DMS153 treated with DMSO at 0.1 percent for 48 hours (cell line): ENCODE data around the gene SENP7.
"Not testable (repeated sequence)": the region's sequence is repeated elsewhere in the genome, so short reads cannot be mapped to it uniquely, and the experiment has no call there.

Experiments
- DNase-seq: peaks from one replicate; lab custom pipeline; 2025; ENCODE audit not compliant: unreplicated experiment; lab: John Stamatoyannopoulos, UW

Gene SENP7

DNA sequence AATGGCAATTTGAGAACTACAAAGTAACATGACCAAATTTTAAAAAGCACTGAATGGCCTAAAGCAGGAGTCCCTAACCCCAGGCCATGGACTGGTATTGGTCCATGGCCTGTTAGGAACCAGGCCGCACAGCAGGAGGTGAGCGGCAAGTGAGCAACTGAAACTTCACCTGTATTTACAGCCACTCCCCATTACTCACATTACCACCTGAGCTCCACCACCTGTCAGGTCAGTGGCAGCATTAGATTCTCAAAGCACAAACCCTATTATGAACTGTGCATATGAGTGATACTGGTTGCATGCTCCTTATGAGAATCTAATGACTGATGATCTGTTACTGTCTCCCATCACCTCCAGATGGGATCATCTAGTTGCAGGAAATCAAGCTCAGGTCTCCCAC is 48.8 kb downstream of the SENP7 start:
- DNase-seq = no peak

DNA sequence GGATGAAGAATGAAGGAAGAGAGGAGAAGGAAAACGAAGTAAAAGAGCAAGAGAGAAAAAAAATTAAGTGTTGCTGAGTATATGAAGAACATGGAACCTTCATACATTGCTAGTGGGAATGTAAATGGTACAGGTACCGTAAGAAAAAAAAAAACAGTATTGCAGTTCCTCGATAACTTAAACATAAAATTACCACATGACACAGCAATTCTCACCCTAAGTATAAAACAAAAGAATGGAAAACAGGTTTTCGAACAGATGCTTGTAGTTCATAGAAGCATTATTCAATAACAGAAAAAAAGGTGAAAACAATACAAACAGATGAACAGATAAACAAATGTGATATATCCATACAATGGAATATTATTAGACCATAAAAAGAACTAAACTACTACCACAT is 51.6 kb downstream of the SENP7 start:
- DNase-seq = no peak

DNA sequence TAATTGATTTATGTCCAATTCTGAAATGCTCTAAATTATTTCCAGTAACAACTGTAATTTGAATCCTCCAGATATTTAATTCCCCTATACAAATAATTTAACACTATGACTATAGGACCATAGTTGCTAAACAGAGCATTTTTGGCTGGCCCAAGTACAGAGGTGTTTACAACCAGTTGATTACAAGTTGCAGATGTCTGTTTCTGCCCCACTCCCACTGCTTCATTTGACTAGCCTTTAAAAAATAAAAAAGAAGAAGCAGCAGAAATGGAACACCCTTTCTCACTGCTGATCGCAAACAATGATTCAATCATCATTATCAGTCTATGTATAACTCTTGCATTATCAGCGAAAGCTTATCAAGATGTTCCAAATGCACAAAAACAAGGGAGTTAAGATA is 54.6 kb downstream of the SENP7 start:
- DNase-seq = no peak

DNA sequence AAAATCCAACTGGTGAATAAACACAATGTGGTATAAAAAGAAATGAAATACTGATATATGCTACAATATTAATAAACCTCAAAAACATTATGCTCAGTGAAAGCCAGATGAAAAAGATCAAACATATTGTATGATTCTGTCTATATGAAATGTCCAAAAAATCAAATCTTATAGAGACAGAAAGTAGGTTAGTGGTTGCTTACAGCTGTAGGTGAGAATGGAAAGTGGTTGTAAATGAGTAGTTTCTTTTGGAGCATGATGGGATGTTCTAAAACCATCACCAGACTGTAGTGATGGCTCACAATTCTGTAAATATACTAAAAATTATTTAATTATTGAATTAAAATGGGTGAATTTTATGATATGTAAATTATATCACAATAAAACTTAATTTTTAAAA is 58.4 kb downstream of the SENP7 start:
- no peak for DNase-seq

DNA sequence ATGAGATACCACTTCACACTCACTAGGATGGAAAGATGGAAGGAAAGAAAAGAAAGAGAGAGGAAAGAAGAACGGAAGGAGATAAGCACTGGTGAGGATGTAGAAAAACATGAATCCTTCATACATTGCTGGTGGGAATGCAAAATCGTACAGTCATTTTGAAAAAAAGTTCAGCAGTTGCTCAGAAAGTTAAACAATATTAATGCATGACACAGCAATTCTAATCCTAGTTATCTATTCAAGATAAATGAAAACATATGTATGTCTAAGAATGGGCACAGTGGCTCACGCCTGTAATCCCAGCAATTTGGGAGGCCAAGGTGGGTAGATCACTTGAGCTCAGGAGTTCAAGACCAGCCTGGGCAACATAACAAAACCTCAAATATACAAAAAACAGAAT is 59.1 kb downstream of the SENP7 start:
- no peak for DNase-seq

DNA sequence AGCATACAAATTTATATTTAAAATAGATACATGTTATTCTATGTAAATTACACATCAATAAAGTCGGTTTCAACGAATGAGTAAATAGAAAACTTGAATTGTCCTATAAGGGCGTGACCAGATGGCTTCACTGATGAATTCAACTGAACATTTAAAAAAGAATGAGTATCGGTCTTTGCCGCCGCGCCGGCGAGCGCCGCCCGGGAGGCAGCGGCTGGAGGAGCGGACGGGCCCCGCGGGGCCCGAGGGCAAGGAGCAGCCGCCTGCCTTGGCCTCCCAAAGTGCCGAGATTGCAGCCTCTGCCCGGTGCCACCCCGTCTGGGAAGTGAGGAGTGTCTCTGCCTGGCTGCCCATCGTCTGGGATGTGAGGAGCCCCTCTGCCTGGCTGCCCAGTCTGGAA is 74.4 kb downstream of the SENP7 start:
- DNase-seq = not testable (repeated sequence)

DNA sequence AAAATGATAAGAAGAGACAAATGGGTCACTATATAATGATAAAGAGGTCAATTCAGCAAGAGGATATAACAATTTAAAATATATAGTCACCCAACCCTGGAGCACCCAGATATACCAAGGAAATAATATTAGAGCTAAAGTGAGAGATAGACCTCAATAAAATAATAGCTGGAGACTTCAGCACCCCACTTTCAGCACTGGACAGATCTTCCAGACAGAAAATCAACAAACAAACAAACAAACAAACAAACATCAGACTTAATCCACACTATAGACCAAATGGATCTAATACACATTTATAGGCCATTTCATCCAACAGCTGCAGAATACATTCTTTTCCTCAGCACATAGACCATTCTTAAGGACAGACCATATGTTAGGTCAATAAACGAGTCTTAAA is 79.4 kb downstream of the SENP7 start:
- no peak for DNase-seq

DNA sequence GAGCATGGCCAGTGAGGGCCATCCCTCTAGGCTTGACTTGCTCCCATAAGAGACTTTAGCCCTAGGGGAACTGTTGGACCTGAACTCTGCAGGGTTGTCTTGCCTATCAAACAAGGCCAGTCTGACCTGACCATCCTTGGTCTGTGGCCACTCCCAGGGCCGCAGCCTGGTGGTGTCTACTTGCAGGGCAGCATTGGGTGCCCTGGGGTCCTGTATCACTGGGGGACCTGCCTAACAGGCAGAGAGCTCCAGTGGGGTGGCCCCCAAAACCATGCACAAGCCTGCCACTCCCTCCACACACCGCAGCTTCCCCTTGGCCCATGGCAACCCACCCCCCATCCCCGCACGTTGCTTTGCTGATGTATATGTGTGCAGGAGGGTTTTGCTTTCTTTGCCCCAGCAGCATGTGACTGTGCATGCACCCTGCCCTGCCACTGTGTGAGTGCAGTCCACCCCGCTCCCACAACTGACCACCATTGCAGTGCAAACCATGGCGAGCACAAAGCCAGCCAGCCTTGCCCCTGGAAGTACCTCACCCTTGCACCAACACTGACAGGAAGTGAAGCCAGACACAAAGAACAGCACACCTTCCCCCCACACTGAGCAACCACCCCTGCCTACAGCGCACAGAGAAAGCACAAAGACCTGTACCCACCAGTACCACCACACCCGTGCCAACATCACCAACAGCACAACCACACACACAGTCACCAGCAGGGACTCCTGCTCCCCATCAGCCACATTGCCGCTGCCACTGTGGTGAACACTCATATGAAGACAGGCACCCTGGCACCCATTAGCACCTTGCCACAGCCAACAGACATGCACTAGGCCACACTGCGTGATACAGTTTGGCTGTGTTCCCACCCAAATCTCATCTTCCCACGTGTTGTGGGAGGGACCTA is 88.8 kb downstream of the SENP7 start:
- no peak for DNase-seq

DNA sequence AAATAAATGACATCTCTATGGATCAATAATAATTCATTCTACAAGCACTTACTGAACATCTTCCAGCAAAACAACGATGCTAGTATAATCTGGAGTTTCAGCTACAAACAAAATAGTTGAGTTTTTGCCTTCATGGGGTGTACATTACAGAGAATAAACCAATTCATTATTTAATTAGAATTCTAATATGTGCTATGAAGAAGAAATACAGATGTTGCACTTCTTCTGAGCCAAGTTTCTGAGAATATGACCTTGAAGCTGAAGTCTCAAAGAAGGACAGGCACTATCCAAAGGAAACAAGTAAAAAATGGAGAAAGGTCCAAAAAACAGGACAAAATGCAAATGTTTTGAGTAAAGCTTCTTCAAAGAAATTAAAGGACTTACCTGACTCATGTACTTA is 94.2 kb downstream of the SENP7 start:
- DNase-seq = no peak

DNA sequence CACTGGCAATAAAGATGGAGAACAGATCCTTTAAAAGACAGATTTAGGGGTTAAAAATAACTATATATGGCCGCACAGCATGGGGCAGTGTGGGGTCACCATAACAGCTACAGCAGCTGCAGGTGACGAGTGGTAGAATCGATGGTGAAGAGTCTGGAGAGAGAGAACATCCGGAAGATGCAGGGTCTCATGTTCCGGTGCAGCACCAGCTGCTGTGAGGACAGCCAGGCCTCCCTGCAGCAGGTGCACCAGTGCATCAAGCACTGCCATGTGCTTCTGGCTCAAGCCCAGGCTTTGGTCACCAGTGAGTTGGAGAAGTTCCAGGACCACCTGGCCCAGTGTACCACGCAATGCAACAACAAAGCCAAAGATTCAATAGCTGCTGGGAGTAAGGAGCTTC is 98.9 kb downstream of the SENP7 start:
- no peak for DNase-seq

DNA sequence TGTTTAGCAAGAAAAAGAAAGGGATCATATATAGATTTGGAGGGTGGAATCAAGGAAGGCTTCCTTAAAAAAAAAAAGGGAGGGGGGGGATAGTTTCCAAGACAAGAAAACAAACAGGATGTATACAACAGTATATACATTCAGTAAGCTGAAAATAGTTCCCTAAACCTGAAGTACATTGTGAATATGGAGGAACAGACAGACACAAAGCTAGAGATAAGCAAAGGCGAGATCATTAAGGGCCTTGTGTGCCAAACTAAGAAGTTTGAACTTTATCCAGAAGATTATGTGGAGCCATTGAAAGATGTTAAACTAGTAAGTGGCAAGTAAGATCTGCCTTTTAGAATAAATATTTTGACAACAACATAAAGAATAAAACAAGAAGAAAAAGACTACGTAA is 99.4 kb downstream of the SENP7 start:
- no peak for DNase-seq

DNA sequence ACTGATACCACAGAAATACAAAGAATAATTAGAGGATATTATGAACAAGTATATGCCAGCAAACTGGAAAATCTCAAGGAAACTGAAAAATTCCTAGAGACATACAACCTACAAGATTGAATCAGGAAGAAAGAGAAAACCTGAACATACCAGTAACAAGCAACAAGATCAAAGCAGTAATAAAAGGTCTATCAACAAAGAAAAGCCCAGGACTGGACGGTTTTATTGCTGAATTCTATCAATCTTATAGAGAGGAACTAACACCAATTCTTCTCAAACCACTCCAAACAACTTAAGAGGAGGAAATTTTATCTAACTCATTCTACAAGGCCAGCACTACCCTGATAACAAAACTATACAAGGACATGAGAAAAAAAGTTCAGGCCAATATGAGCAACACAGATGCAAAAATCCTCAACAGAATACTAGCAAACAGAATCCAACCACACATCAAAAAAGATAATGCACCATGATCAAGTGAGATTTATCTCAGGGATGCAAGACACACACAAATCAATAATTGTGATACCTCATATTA is 121.5 kb downstream of the SENP7 start:
- no peak for DNase-seq

DNA sequence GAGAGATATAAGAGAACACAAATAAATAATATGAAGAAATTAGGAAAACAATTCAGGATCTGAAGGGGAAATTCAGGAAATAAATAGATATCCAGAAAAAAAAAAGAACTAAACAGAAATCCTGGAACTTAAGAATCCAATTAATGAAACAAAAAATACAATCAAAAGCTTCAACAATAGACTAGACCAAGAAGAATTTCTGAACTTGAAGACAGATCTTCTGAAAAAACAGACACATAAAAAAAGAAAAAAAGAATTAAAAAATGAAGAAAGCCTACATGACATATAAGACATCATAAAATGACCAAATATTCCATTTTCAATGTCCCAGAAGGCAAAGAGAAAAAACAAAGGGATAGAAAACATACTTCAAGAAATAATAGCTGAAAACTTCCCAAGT is 124.3 kb downstream of the SENP7 start:
- DNase-seq = no peak

DNA sequence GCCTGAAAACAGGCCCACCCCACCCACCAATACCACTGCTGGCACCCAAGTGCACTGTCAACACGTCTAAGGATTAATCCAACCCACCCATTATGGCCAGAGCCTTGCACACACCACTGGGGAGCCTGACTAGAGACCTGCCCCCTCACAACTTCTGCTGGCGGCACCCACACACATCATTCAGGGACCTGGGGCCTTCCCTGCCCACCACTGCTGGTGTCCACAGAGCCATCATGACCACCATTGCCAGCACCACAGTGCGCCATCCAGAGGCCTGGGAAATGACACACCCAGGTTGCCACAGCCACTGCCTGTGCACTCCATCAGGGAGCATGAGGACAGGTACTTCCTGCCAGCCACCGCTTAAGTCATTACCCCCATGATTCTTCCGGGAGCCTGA is 125.7 kb downstream of the SENP7 start:
- DNase-seq = no peak

DNA sequence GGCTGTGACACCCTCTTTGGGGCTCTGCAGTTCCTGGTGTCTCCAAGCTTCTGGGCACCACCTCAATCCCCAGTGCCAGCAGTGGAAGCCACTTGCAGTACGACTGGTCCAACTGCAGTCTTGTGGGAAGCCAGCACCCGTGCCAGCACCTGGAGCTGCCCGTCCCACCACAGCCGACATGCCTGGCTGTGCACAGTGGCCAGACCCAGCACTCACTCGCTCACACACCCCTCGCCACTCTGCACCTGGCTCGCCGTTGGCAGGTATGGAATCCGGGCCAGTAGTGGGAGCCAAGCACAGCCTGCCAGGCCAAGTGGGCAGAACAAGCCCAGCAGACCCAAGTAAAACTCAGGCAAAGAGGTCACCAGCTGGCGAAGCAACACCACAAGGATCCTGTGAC is 128.6 kb downstream of the SENP7 start:
- DNase-seq = no peak

DNA sequence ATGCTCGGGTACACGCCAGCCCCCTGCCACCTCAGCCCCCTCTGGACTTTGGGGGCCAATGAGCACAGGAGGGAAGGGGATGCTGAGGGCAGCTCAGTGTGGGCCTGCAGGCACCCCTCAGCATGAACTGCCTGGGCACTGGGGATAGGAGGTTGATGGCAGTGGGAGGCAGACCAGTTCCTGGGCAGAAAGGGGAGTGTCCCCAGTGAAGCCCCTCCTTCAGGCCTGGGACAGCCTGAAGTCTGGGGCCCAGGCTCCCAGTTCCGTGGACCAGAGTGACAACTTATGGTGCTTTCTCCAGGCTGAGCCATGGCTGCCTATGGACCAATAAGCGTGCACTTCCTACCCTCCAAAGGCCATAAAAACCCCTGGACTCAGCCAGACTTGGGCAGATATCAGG is 129.4 kb downstream of the SENP7 start:
- no peak for DNase-seq

DNA sequence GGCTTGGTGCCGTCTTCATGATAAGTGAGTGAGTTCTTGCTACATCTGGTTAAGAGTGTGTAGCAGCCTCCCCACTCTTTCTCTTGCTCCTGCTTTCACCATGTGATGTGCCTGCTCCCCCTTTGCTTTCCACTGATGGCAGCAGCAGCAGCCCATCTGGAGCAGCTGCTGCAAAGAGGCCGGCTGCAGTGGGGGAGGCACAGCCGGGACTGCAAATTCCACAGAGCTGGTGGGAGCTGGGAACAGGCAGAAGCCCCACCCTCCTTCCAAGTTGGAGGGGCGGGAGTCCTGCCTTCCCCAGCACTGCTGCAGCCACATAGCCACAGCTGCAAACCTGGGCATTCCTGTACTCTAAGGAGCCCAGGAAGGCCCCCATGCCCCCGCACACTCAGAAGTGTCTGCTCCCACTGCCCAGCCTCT is 129.8 kb downstream of the SENP7 start:
- no peak for DNase-seq

DNA sequence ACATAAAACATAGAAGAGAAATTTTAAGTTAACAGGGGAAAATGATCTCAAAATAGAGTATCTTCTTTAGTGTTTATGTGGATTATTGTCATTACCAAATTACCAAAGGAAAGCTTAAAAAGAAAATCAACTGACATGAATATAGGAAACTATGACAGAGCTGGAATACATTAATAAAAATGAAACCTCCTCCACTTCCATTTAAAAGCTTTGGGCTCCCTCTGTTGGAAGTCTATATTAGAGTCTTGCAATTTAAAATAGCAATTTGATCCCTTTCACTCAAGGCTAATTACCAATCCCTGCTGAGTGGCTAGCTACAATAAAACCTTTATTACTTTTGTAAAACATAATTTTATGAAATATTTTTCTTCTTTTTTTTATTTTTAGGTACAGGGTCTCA is 131.2 kb downstream of the SENP7 start:
- DNase-seq = peak; percentile 16

DNA sequence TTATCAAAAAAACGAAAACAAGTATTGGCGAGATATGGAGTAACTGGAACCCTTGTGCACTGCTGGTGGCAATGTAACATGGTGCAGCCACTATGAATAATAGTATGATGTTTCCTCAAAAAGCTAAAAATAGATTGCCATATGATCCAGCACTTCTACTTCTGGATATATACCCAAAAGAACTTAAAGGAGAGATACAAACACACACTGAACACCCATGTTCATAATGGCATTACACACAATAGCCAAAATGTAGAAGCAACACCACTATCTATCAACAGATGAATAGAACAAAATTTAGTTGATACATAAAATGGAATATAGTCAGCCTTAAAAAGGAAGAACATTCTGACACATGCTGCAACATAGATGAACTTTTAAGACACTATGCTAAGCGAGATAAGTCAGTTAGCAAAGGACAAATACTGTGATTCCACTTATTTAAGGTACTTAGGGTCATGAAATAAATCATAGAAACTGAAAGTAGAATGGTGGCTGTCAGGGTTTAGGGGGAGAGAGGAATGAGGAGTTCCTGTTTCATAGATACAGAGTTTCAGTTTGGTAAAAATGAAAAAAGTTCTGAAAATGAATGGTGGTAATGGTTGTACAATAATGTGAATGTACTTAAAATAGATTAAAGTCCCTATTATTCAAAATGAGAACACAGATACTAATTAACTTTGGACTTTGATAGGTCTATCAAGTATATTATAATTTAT is 133.2 kb downstream of the SENP7 start:
- DNase-seq = no peak

DNA sequence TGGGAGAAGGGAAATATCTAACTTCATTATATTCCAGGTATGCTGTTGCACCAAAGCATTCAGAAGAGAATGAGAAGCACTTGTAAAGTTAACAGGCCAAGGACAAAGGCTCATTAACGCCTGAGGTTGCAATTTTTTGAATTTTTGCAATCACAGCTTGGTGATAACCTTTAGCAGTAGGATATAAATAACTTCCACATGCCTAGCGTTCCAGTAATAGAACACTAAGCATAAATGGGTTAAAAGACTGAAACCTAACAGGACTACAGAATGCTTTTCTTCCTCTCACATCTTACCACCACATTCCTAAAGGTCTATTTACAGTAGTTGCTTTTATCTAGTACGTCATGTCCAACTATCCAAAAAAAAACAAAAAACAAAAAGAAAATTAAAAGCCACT is 135.2 kb downstream of the SENP7 start:
- no peak for DNase-seq

DNA sequence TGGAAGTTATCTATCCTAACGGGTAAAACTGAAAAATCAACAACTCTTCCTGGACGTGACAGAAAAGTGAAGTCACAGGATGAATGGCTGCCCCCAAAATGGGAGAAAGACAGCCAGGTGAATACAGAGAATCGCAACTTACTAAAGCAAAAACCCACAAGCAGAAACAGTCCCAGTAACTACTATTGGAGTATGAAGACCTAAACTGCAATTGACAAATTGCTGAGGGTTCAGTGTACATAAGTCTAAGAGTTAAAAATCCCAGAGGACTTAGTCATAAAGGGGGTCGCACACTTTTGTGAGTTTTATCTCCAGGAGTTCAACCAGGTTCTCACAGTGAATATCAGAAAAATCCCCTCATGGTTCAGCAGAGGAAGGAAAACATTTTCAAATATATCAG is 135.8 kb downstream of the SENP7 start:
- DNase-seq = no peak

DNA sequence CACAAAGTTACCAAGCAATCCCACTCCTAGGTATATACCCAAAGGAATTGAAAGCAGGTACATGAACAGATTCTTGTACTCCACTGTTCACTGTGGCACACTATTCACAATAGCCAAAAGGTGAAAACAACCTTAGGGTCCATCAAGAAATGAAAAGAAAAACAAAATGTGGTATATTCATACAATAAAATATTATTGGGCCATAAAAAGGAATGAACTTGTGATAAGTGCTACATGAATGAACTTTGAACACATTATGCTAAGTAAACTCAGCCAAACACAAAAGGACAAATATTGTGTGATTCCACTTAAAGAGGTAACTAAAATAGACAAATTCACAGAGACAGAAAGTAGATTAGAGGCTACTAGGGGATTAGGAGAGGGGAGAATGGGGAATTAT is 137.4 kb downstream of the SENP7 start:
- DNase-seq = no peak
